HG02943 (cell line): Measurements from ENCODE around the gene SPP1.
A peak's percentile ranks its signal among the peaks of the same experiment; 100 is the strongest.
"Not testable (repeated sequence)": the region's sequence is repeated elsewhere in the genome, so short reads cannot be mapped to it uniquely, and the experiment has no call there.

Experiments
- ATAC-seq: cut with Tn5 transposase; IDR thresholded peaks from one replicate; pipeline ENCODE4 v1.9.1; 2021; ENCODE audit warnings: mild to moderate bottlenecking, low read depth, moderate library complexity; ENCODE audit not compliant: unreplicated experiment

The SPP1 gene

DNA sequence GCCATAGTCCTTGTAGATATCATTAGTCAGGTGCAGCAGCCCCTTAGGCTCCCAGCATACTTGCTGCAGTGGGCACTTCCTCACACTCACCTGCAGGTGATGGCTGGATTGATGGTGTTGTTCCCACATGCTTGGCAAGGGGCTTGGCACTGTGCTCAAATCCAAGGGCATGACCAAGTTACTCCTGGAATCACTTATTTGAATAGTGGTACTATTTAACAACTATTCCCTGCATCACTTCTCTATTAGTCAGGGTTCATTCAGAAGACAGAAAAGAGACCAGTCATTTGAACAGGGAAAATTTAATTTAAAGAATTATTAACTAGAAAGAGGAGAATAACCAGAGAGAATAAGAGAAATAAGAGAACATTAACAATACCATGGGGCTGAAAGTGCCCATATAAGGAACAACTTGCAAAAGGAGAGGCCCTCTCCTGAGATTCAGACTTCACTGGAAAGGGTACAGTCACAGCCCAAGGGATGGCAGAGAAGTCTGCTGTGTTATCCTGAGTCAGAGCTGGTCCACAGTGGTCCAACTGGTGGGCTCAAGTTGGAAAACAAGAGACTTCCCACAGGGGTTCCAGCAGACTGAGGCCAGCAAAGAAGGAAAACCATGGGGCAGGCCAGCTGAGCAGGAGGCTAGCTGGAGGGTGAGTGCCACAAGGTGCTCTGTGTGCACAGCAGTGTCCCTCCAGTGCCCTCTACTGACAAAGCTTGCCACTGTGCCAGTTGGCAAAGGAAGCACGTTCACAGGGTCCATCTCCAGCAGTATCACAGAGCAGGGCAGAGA lies 9.8 kb downstream of the SPP1 start:
- peak; percentile 88 for ATAC-seq

DNA sequence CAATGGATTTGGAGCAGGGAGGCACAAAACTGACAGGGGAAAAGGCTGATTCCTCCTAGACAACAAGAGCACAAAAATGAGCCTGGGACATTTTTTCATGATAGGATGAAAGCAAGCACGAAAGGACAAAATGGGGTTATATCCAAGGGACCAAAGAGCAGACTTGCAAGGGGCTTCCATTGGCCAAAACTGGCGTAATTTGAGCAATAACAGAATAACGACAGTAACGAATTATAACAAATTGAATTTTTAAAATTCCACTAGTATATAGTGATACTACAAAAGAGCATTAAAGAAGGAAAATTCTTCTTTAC lies 10.3 kb downstream of the SPP1 start:
- no peak for ATAC-seq

DNA sequence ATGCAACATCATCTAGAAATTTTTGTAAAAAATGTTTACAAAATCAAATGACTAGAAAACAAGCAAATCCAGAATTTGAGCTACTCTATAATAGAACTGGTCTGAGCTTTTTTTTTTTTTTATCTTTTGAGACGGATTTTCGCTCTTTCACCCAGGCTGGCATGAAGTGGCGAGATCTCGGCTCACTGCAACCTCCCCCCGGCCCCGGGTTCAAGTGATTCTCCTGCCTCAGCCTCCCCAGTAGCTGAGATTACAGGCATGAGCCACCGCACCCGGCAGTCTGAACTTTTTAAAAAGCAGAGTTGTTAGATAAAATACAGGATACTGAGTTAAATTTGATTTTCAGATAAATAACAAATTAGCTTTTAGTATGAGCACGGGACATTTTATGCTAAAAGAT lies 11.0 kb downstream of the SPP1 start:
- ATAC-seq: no peak

DNA sequence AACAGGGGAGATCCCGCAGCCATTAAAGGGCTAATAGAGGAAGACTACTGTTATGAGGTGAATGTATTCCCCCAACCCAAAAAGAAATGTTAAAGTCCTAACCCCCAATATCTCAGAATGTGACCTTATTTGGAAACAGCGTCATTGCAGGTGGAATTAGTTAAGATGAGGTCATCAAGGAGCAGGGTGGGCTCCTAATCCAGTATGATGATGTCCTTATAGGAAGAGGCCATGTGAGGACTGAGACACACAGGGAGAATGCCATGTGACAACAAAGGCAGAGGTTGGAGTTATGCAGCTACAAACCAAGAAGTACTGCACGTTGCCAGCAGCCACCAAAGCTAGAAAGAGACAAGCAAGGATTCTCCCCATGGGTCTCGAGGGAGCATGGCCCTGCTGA lies 14.3 kb downstream of the SPP1 start:
- ATAC-seq: no peak

DNA sequence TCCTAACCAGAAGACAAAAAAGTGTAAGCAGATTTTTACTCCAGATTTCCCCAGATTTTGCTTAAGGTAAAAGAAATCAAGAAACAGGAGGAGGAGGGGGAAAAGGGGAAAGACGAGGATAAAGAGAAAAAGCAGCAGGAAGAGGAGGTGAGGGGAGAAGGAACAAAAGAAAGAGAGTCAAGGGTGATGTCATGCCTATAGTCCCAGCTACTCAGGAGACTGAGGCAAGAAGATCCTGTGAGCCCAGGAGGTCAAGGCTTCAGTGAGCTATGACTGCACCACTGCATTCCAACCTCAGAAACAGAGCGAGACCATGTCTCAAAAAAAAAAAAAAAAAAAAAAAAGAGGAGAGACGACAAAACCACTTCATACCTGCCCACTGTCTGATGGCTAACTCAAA lies 19.9 kb downstream of the SPP1 start:
- no peak for ATAC-seq

DNA sequence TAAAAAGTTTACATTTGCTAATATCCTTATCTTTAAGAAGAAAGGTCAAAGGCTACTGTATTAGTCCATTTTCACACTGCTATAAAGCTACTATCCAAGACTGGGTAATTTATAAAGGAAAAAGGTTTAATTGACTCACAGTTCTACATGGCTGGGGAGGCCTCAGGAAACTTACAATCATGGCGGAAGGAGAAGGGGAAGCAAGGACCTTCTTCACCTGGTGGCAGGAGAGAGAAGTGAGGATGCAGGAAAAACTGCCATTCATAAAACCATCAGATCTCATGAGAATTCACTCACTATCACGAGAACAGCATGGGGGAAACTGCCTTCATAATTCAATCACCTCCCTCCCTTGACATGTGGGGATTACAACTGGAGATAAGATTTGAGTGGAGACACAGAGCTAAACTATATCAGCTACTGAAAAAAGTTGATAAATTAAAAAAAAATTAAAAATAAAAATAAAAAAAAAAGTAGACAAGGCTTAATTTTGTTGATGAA lies 23.7 kb downstream of the SPP1 start:
- ATAC-seq: not testable (repeated sequence)

DNA sequence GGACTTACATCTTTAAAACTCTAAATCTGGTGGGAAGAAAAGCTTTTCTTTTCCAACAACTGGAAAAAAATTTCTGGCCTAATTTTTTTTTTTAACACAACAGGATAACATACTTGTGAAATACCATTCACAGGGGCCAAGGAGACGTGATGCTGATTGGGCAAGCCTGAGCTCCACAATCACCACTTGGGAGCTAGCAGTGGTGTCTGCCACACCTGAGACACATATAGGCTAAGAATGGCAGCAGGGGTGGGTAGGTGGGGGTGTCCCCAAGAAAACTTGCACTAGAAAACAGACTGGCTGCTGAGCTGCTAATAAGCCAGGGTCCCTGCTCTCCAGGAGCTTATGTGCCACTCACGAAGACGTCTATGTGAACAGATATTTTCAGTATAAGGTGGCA lies 26.4 kb downstream of the SPP1 start:
- ATAC-seq: no peak

DNA sequence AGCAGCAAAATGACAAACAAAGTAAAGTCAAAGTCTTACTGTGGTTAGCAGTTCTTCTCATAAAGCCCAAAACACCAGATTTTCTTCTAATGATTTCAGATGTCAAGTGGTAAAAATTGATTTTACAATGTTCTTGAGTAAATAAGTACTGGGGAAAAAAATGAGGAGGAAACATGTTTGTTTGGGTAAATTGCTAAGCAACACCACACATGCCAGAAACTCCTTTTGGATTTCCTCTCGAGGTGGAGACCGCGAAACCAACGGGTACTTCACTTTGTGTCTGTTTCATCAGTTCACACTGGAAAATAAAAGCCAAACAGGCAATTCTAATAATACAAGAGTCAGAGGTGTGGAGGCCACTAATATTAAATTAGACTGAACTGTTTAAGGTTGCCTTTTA lies 27.3 kb downstream of the SPP1 start:
- ATAC-seq: no peak

DNA sequence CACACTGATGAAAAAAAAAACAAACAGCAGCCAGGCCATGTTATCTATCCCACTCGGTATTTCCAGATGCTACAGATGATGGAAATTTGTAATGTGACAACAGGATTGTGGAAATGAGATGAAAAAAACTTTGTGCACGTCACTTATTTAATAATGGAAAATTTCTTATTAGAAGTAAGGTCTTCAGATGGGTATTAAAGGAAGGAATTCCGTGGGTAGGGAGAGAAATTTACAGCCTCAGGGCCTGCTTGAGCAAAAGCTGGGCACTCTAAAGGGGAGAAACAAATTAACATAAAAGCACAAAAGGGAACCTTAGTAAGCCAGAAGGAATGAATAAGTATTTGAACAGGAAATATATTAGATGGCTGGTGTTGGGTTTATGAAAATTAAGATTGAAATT lies 27.7 kb downstream of the SPP1 start:
- ATAC-seq: no peak

DNA sequence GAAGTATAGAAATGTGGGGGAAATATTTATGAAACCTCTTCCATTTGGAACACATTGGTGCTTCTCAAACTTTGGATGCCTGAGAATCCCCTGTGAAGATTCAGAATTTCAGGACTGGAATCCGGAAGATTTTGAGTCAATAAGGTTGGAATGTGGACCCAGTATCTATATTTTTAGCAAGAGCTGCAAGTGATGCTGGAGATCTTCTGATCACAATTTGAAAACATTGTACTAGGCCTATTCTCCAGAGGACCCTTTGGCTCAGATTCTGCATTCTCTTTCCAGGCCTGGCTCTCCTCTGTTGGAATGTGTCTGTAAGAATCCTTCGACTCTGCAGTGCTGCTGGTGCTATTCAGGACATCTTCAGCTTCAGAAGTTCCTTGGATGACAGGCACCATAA lies 29.6 kb downstream of the SPP1 start:
- ATAC-seq: no peak

DNA sequence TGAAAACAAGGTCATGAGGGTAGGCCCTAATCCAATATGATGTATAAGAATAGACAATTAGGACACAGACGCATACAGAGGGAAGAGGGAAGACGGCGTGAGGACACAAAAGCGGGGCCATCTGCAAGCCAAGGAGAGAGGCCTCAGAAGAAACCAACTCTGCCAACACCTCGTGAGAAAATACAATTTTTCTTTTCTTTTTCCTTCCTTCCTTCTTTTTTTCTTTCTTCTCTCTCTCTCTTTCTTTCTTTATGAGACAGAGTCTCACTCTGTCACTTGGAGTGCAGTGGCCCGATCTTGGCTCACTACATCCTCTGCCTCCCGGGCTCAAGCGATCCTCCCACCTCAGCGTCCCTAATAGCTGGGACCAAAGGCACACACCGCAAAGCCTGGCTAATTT lies 30.4 kb downstream of the SPP1 start:
- ATAC-seq: no peak

DNA sequence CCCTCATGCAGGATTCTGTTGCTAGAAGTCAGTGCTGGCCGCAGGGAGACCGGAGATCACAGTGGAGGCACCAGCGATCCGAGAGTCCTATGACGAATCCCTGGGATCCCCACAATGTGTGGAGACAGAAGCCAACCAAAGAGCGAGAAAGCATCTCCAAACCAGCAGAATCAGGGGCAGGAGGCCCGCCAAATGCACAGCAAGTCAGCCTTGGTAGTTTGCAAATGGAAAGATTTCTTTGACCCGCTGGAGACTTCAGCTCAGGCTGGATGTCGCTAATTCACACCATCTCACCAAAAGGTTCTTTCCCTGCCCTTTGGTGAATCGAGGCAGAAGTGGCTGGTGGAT lies 31.4 kb downstream of the SPP1 start:
- peak; percentile 2 for ATAC-seq

DNA sequence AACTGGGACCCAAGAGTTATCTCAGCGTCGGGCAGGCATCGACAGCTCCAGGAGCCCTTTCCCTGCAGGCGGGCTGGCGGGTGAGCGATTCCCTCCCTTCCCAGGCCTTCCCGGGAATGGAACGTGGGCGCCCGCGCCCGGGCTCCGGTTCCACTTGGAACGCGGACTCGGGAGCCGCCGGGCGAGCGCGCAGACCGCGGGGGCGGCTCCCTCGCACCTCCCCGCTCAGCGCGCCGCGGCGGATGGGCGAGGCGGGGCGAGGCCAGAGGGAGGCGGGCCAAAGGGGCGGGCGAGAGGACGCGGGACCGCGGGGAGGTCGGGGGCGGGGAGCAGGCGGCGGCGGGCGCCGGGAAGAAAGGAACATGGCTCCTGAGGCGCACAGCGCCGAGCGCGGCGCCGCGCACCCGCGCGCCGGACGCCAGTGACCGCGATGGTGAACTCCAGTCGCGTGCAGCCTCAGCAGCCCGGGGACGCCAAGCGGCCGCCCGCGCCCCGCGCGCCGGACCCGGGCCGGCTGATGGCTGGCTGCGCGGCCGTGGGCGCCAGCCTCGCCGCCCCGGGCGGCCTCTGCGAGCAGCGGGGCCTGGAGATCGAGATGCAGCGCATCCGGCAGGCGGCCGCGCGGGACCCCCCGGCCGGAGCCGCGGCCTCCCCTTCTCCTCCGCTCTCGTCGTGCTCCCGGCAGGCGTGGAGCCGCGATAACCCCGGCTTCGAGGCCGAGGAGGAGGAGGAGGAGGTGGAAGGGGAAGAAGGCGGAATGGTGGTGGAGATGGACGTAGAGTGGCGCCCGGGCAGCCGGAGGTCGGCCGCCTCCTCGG lies 32.0 kb downstream of the SPP1 start, which contains the start of gene PKD2:
PKD2 (plus strand) TSS at position 332 of the 818 bp plus-strand sequence; CDS start at position 431, 99 bp downstream.
- ATAC-seq: peak; percentile 84

DNA sequence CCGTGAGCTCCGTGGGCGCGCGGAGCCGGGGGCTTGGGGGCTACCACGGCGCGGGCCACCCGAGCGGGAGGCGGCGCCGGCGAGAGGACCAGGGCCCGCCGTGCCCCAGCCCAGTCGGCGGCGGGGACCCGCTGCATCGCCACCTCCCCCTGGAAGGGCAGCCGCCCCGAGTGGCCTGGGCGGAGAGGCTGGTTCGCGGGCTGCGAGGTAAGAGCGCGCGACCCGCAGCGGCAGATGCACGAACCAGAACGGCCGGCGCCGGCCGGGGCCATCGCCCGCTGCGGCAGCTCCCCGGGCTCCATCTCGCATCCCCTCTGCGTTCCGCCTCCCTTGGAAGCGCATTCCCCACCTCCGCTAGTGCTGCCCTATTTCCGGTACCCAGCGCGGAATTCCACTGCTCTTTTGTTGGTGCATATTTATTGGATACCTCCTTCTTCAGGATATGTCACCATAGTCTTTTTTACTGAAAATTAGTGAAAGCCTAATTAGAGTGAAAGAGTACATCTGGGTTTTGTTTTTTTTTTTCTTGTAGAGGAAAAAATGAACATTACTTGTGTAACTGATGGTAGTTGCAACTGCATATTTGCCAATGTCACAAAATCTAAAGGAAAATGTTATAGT lies 32.7 kb downstream of the SPP1 start:
- ATAC-seq: peak; percentile 29

DNA sequence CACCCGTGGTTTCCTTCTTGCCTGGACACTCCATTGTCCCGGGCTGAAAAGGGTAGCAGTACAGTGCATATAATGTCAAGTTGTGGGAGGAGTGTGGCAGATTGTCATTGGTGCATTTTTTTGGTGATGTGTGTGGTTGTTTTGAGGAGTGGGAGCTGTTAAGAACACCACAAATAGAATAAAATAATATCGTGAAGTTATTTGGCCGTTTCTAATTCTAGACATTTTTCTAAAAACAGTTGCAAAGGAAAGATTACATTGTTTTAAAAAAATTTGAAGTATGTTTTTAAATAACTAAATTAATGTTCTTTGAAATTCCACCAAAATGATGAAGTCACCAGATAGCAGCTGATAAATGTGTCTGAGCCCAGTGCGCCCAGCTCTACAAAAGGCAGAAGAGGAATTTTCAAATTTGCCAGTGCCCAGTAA lies 33.2 kb downstream of the SPP1 start:
- ATAC-seq: no peak

DNA sequence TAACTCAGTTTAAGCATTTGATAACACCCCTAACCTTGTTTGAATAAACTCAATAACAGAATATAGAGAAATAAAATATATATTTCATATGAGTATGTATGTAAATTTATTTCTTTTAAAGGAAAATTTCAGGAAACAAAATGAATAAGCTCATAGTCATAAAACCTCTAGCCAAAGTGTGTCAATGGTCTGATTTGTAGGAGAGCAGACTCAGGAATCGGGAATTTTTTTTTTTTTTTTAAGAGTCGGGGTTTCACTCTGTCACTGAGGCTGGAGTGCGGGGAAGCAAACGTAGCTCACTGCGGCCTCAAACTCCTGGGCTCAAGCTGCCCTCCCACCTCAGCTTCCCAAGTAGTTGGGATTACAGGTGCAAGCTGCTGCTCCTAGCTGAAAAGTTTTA lies 34.4 kb downstream of the SPP1 start:
- ATAC-seq: no peak

DNA sequence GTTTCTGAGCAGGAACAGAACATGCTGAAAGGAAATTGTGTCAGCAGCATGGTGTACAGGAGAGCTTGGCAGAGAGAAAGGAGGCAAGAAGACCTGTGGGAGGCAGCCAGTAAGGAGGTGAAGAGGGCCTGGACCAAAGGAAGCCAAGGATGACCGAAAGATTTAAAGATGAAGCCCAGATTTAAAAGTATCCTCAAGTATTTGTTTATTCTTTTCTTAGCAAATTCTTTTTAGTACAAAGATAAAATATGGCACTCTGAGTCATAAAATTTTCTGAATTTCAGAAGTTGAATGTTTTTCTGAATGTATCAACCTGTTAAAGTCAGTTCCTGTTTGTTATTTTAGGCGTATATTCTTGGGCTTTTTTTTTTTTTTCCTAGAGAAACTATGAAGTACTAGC lies 35.5 kb downstream of the SPP1 start:
- no peak for ATAC-seq

DNA sequence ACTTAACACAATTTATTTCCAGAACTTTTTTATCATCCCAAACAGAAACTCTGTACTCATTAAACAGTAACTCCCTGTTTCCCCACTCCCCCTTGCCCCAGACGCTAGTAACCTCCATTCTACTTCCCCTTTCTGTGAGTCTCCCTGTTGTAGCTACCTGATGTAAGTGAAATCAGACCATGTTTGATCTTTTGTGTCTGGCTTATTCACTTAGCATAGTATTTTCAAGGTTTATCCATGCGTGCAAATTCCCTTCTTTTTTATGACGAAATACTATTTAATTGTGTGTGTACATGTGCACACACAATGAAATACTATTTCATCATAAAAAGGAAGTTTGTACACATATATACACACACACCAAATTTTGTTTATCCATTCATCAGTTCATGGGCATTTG lies 37.1 kb downstream of the SPP1 start:
- ATAC-seq: peak; percentile 54

DNA sequence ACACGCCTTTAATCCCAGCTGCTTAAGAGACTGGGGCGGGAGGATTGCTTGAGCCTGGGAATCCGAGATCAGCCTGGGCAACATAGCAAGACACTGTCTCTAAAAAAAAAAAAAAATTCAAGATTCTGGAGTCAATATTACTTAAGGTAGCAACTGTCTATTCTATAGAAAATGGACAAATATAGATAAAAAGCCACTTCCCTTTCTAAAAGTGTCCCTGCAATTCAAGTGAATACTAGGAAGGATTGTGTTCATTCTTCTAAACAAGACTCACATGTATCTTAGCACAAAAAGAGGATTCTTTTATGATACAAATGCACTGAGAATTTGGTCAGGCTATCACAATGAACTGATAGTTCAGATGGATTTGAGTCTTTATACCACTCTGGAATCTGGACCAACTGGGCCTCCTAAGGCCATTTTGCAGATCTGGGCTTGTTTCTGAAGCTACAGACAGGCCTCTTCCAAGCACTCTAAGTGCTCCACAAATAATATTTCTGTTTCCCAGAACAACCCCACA lies 38.9 kb downstream of the SPP1 start:
- ATAC-seq: no peak

DNA sequence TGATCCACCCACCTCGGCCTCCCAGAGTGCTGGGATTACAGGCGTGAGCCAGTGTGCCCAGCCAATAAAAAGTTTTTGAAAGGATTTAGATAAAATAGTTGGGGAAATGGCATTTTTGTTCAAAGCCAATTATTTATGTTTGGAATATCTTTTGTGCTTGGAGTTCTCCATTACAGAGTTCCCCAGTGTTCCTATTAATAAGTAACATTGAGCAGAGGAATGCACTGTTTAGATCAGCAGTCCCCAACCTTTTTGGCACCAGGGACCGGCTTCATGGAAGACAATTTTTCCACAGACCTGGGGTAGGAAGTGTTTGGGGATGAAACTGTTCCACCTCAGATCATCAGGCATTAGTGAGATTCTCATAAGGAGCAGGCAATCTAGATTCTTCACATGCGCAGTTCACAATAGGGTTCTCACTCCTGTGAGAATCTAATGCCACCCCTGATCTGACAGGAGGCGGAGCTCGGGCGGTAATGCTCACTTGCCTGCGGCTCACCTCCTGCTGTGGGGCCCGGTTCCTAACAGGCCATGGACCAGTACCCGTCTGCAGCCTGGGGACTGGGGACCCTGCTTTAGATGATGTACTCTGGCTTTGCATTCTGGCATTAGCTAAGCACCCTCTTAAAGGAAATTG lies 40.3 kb downstream of the SPP1 start:
- no peak for ATAC-seq
